A673 (cell line): ENCODE measurements around the gene OR10H2. TPM values are rescaled to one million over a fixed set of nuclear protein-coding genes. Genes with fewer than 3 reads are reported as not detected.
"Not testable (repeated sequence)": the region's sequence is repeated elsewhere in the genome, so short reads cannot be mapped to it uniquely, and the experiment has no call there.

ENCODE experiments used
- Bru-seq: library from RNA; stranded (reverse); fragments of 400-500 nt; gene quantifications from one replicate; lab custom pipeline; 2021; lab: Mats Ljungman, UMichigan
- BruChase-seq, 2 experiments: library from RNA; stranded (reverse); fragments of 400-500 nt; gene quantifications; one replicate each; lab custom pipeline; 2021; lab: Mats Ljungman, UMichigan
- BruUV-seq: library from RNA; stranded (reverse); fragments of 400-500 nt; replicated peaks from 2 replicates; lab custom pipeline; 2021; lab: Mats Ljungman, UMichigan
- CTCF ChIA-PET: fragments of 300-600 bp; sonication (Branson Sonifier 250); formaldehyde crosslinking; loops from one replicate; lab custom pipeline; 2022; ENCODE audit warnings: antibody characterized with exemption; lab: Charles Lee
- POLR2A ChIA-PET: fragments of 300-600 bp; sonication (Branson Sonifier 250); formaldehyde crosslinking; loops from one replicate; lab custom pipeline; 2022; ENCODE audit warnings: antibody characterized with exemption; ENCODE audit not compliant: low non-redundant PET; lab: Charles Lee
- DNase-seq: peaks from one replicate; pipeline ENCODE4 v3.0.0-alpha.2; 2015; ENCODE audit warnings: low spot score
- H3K27ac ChIP-seq: fragments of 200-600 bp; sonication (generic); 2 replicates; pipeline ENCODE4 v1.5.1; 2016; ENCODE audit warnings: mixed run types, low read depth, mild to moderate bottlenecking, mixed read lengths, antibody characterized with exemption, low read length; ENCODE audit not compliant: poor library complexity, severe bottlenecking
- H3K27me3 ChIP-seq: fragments of 200-600 bp; sonication (generic); replicated peaks from 2 replicates; pipeline ENCODE4 v1.6.1; 2017; ENCODE audit warnings: mixed run types, low read depth, mild to moderate bottlenecking, mixed read lengths, antibody characterized with exemption, low read length; ENCODE audit not compliant: insufficient read depth, poor library complexity
- H3K36me3 ChIP-seq: fragments of 200-600 bp; sonication (generic); 2 replicates; pipeline ENCODE4 v1.6.1; 2016; ENCODE audit warnings: mixed run types, mild to moderate bottlenecking, mixed read lengths, antibody characterized with exemption, low read length; ENCODE audit not compliant: insufficient read depth, poor library complexity, severe bottlenecking
- H3K4me1 ChIP-seq: fragments of 200-600 bp; sonication (generic); 2 replicates; pipeline ENCODE4 v1.6.1; 2017; ENCODE audit warnings: mixed run types, mild to moderate bottlenecking, mixed read lengths, antibody characterized with exemption, low read length; ENCODE audit not compliant: insufficient read depth, poor library complexity, severe bottlenecking
- H3K4me3 ChIP-seq: fragments of 200-600 bp; sonication (generic); 2 replicates; pipeline ENCODE4 v1.5.1; 2016; ENCODE audit warnings: low read depth, mixed run types, mild to moderate bottlenecking, mixed read lengths, low read length; ENCODE audit not compliant: poor library complexity, severe bottlenecking
- H3K9me3 ChIP-seq: fragments of 200-600 bp; sonication (generic); 2 replicates; pipeline ENCODE4 v1.6.1; 2016; ENCODE audit warnings: mixed run types, low read depth, mild to moderate bottlenecking, mixed read lengths, antibody characterized with exemption, low read length; ENCODE audit not compliant: poor library complexity, severe bottlenecking
- EZH2 ChIP-seq: fragments of 200-600 bp; sonication (generic); IDR thresholded peaks from 2 replicates; pipeline ENCODE4 v1.6.1; 2017; ENCODE audit warnings: borderline replicate concordance, low read depth, mild to moderate bottlenecking, mixed read lengths, antibody characterized with exemption, low read length; ENCODE audit not compliant: poor library complexity, severe bottlenecking
- intact Hi-C: fragments of 100-400 bp; cut with micrococcal nuclease; formaldehyde crosslinking; loops from one replicate; pipeline ENCODE4 v1.10.0; 2022; ENCODE audit not compliant: unreplicated experiment
- long read RNA-seq: library from polyadenylated mRNA; stranded (forward); transcript quantifications from one replicate; pipeline ENCODE4 v2.0.0, GENCODE V29; 2022
- total RNA-seq: library from RNA; stranded (reverse); gene quantifications from 2 replicates; pipeline ENCODE4 v1.2.3, GENCODE V29; 2021
- TF ChIP-seq, protein P1 (sequence below): fragments of 300-800, 200-600 bp; sonication (generic); conservative IDR thresholded peaks from 2 replicates; pipeline ENCODE4 v1.5.1; 2017; ENCODE audit warnings: low read depth, mild to moderate bottlenecking, antibody characterized with exemption, low read length, moderate library complexity, mixed read lengths

The OR10H2 gene, protein sequence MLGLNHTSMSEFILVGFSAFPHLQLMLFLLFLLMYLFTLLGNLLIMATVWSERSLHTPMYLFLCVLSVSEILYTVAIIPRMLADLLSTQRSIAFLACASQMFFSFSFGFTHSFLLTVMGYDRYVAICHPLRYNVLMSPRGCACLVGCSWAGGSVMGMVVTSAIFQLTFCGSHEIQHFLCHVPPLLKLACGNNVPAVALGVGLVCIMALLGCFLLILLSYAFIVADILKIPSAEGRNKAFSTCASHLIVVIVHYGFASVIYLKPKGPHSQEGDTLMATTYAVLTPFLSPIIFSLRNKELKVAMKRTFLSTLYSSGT
- total RNA-seq (not detected in 2 replicates), Bru-seq, nascent RNA (not detected), BruChase-seq, experiment 1, labeled RNA remaining after a 2-hour chase (not detected), BruChase-seq, experiment 2, labeled RNA remaining after a 6-hour chase (not detected)
- long read RNA-seq = 0 reads

DNA sequence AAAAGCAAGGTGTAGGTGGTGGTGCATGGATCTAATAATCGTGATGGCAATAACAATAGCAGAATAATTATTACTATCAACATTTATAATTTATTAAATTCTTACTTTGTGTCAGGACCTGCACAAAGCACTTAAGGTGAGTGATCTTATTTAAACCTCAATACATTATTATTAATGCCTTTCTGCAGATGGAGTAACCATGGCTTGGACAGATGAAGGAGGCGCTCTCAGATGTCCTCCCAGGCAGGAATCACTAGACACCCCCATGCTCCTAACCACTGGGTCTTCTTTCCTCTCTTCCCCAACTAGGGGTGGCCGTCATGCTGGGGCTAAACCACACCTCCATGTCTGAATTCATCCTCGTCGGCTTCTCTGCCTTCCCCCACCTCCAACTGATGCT lies at the start of gene OR10H2:
TSS of gene OR10H2 (plus strand) at position 301 of the 400 bp plus-strand sequence. CDS start at position 321, 20 bp downstream.
- Histone ChIP-seq H3K4me1 (no peaks in the 10 kb centered on the region), H3K4me3 (no peak within 1 kb of the TSS), H3K9me3 (no peaks in the 10 kb centered on the region), H3K27ac (no peak within 1 kb of the TSS), H3K36me3 (no peaks in the 10 kb centered on the region), H3K27me3 (peaks cover 11% of the 10 kb centered on the region)
- no TSS peak for BruUV-seq
- no peak for TF ChIP-seq EZH2
- TF ChIP-seq, protein P1, sequence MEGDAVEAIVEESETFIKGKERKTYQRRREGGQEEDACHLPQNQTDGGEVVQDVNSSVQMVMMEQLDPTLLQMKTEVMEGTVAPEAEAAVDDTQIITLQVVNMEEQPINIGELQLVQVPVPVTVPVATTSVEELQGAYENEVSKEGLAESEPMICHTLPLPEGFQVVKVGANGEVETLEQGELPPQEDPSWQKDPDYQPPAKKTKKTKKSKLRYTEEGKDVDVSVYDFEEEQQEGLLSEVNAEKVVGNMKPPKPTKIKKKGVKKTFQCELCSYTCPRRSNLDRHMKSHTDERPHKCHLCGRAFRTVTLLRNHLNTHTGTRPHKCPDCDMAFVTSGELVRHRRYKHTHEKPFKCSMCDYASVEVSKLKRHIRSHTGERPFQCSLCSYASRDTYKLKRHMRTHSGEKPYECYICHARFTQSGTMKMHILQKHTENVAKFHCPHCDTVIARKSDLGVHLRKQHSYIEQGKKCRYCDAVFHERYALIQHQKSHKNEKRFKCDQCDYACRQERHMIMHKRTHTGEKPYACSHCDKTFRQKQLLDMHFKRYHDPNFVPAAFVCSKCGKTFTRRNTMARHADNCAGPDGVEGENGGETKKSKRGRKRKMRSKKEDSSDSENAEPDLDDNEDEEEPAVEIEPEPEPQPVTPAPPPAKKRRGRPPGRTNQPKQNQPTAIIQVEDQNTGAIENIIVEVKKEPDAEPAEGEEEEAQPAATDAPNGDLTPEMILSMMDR = no peak
- intact Hi-C loops = no loop called here
- CTCF ChIA-PET = no interaction called here
- POLR2A ChIA-PET = no interaction called here
- no peak for DNase-seq

DNA sequence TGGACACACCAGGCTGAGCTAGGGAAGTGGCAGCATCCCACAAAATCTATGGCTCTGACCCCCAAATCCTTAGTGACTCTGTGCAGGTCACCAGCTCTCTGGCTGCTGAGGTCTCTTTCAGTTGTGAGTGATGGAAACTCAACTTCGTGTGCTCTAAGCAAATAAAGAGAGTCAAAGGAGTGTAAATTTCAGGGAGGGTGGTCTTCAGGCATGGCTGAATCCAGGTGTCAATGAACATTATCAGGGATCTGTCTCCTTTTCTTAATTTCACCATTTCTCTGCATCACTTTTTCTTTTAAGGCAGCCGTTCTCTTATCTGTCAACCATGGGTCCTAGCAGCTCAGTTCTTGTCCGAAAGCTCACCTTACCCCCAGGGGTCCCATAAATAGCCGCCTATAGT lies 48.7 kb upstream of the OR10H2 start:
- H3K4me3 ChIP-seq = no peak overlapping the region
- TF ChIP-seq, protein P1 = no peak
- TF ChIP-seq EZH2 = no peak
- H3K27me3 ChIP-seq = no peaks in the 10 kb centered on the region
- no peaks in the 10 kb centered on the region for H3K4me1 ChIP-seq
- CTCF ChIA-PET = no interaction called here
- no peak overlapping the region for H3K27ac ChIP-seq
- no peaks in the 10 kb centered on the region for H3K9me3 ChIP-seq
- BruUV-seq = no TSS peak
- DNase-seq = no peak
- intact Hi-C loops = no loop called here
- POLR2A ChIA-PET = no interaction called here
- no peaks in the 10 kb centered on the region for H3K36me3 ChIP-seq

DNA sequence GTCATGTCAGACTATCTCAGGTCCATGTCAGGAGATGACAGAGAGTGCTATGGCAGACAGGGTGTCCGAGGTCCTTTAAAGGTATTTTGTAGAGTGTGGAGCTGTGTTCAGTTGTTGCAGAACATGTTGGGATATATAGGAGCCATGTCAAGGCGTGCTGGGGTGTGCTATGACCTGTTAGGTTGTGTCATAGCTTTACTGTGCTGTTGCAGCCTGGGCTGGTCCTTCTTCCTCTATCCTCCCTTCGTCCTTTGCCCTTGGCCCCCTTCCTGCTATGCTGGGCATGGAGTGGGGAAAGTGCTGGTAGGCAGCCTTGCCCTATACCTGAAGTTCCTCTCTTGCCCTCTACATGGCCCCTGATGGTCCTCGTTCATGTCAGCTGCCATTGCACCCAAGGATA lies 48.0 kb upstream of the OR10H2 start:
- BruUV-seq, H3K27me3 ChIP-seq, H3K36me3 ChIP-seq, H3K4me1 ChIP-seq, H3K27ac ChIP-seq, DNase-seq, CTCF ChIA-PET, H3K9me3 ChIP-seq, POLR2A ChIA-PET, H3K4me3 ChIP-seq, intact Hi-C loops: not testable (repeated sequence)
